ENCODE results near the gene CNOT11.
"Not testable (repeated sequence)": the region's sequence is repeated elsewhere in the genome, so short reads cannot be mapped to it uniquely, and the experiment has no call there.

CNOT11 gene

GRCh38 chr2:101252408-101253012, at the start of gene CNOT11:
Gene CNOT11 (plus strand): TSS chr2:101252886. CDS start chr2:101252965, 79 bp downstream.
- DNase-seq: peak; percentile 98

- peak; percentile 1 for DNase-seq
Measured at GRCh38 chr2:101204400-101205115, 48.1 kb upstream of the CNOT11 start.

- peak; percentile 71 for DNase-seq
Measured at GRCh38 chr2:101205521-101206479, 46.9 kb upstream of the CNOT11 start.

DNA sequence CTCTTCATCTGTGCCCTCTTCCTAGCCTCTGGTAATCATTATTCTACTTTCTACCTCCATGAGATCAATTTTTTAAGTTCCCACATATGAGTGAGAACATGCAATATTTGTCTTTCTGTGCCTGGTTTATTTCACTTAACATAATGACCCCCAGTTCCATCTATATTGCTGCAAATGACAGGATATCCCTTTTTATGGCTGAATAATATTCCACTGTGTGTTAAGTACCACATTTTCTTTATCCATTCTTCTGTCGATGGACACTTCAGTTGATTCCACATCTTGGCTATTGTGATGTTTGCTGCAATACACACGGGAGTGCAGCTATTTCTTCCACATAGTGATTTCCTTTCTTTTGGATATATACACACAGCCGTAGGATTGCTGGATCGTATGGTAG, 43.9 kb upstream of the CNOT11 start:
- no peak for DNase-seq

GRCh38 chr2:101219246-101219645, 33.4 kb upstream of the CNOT11 start:
- no peak for DNase-seq

DNA sequence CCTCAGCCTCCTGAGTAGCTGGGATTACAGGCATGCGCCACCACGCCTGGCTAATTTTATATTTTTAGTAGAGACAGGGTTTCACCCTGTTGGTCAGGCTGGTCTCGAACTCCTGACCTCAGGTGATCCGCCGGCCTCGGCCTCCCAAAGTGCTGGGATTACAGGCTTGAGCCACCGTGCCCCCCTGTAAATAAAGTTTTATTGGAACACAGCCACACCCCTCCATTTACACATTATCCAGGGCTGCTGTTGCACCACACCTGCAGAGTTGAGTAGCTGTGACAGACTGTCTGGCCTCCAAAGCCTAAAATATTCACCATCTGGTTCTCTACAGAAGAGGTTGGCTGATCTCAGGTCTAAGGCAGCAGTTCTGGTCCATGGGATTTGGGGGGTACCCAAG, 32.6 kb upstream of the CNOT11 start:
- not testable (repeated sequence) for DNase-seq

DNA sequence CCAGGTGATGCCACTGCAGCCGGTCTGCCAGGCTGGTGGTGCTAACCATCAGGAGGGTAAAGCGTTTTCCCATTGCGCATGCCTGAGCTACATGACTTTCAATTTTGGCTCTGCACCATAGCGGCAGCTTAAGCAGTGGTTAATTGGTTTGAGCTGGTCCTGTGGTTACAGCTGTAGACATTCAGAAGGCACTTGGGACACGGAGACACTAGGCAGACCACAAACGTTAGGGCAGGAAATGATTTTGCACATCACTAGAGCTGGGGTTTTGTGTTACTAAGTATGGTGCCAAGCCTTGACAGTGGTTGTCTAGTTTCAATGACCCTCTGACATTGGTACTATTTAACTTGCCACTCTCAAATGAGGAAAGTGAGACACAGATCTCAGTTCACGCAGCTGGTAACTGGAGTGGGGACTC, 28.9 kb upstream of the CNOT11 start:
- DNase-seq: no peak

DNA sequence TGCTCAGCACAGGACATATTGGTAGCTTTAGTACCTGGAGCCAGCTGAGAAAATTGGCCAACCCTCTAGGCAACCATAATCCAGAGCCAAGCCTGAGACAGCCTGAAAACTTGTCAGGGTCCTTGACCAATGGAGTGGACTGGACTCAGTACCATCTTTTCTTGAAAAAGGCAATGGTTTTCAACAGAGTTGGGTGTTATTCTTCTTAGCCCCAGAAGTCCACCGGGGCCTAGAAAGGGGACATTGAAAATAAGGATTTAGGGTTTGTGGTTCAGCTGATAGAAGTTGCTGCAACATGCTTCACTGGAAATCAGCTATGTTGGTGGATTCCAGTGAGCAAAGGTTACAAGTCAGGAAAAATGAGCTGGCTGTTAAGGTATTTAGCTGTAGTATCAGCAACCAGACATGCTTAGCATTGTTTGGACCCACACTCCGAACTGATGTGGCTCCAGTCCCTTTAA, 22.1 kb upstream of the CNOT11 start:
- no peak for DNase-seq

GRCh38 chr2:101231240-101231639, 21.4 kb upstream of the CNOT11 start:
- no peak for DNase-seq

DNA sequence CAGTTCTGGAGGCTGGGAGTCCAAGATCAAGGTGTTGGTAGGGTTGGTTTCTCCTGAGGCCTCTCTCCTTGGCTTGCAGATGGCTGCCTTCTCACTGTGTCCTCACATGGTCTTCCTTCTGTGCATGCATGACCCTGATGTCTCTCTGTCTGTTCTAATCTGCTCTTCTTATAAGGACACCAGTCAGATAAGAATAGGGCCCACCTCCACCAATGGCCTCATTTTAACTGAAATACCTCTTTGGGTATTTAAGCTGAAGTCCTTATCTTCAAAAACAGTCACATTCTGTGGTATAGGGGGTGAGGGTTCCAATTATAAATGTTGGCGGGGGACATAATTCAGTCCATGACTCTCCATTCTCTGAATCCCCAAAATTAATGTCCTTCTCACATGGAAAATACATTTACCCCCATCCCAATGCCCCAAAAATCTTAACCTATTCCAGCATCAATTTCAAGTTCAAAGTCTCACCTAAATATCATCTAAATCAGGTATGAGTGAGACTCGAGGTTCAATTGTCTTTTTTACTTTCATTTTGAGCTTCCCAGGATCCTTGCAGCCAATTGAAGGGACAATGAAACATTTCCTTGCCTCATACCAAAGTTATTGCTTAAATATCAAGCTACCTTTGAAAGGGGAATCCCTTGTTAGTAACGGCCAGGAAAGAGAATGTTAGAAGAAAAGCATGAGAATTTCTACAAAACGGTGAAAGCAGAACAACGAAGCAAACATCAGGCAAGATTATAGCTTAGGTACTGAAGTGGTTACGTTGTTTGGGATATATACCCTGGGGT, 20.6 kb upstream of the CNOT11 start:
- DNase-seq: no peak

DNA sequence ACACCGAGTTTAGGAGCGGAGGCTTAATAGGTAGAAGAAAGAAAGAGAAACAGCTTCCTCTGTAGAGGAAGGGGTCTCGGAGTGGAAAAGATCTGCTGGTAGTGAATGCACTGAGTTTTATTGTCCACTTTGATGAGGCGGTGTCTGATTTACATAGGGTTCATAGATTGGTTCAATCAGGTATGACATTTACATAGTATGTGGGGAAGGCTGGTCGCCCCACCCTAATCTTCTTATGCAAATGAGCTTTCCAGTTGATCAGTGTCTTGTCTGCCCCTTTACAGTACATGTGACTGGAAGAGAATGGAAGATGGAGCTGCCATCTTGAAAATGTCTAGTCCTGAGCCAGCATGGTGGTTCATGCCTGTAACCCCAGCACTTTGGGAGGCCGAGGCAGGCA, 19.9 kb upstream of the CNOT11 start:
- peak; percentile 60 for DNase-seq

DNA sequence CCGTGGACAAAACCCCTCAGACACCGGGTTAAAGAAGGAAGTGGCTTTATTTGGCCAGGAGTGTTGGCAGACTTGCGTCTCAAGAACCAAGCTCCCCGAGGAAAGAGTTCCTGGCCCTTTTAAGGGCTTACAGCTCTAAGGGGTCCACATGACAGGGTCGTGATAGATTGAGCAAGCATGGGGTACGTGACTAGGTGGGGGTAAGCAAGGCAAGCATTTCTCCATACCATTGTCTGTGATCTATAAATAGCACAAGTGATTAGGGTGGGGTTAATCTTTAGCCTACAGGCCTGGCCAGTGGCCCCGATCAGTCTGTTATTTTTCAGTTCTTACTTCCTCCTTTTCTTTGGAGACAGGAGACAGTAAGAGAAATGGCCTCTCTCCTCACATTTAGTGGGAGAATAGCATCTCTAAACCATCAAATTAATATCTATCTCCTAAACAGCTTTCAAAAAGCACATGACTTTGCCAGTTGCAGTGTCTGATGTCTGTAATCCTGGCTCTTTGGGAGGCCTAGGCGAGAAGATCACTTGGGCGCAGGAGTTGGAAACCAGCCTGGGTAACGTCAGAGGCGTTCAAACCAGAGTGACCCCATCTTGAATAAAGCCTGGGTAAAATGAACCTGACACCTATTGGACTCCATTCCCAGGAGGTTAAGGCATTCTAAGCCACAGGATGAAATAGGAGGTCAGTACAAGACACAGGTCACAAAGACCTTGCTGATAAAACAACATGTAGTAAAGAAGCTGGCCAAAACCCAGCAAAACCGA, 18.3 kb upstream of the CNOT11 start:
- no peak for DNase-seq

DNA sequence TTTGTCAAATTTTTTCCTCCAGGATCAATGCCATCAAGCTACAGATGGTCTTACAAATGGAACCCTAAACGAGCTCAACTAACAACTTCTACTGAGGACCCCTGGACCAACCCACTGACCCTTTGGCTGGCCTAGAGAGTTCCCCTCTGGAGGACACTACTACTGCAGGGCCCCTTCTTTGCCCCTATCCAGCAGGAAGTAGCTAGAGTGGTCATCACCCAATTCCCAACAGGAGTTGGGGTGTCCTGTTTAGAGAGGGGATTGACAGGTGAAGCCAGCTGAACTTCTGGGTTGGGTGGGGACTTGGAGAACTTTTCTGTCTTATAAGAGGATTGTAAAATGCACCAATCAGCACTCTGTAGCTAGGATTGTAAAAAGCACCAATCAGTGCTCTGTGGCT, 16.7 kb upstream of the CNOT11 start:
- DNase-seq: not testable (repeated sequence)

GRCh38 chr2:101237944-101238343, 14.7 kb upstream of the CNOT11 start:
- DNase-seq: not testable (repeated sequence)

DNA sequence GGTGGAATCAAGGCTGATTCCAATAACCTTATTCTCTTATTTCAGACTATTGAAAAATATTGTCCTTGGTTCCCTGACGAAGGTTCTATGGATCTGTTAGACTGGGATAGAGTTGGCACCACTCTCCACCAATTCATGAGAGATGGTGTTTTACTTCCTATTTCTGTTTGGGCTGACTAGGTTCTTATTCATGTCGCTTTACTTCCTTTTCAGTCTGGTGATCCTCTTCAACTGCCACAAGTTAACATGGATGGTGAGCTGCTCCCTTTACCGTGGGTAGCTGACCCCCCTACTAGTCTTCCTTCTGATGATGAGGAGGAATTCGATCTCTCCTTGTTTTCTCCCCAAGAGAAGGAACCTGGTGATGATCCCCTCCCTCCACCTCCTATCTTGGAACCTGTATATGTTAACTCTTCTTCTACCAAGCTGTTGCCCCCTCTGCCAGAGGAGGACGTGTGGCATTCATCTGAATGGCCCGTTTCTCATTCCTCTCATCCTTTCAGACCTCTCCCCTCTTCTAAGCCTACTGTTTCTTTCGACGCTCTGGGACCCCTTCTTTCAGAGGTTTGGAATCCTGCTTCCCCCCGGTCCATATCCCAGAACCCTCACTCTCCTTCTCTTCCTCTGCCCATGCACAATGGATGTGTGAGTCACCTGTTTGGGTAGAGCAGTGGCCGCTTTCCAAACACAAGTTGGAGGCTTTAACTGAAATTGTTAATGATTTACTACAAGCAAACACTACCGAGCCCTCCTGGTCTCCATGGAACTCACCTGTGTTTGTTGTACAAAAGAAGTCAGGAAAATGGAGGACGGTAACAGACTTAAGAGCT, 13.5 kb upstream of the CNOT11 start:
- DNase-seq: peak; percentile 12

DNA sequence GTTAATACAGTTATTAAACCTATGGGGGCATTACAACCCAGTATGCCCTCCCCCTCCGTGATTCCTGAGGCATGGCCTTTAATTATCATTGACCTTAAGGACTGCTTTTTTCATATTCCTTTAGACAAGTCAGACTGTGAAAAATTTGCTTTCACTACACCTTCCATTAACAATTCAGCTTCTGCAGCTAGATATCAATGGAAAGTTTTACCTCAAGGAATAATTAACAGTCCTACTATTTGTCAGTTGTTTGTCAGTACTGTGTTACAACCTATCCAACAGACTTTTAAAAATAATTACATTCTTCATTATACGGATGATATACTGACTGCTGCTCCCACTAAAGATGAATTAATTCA, 12.9 kb upstream of the CNOT11 start:
- not testable (repeated sequence) for DNase-seq

GRCh38 chr2:101240694-101241093, 12.0 kb upstream of the CNOT11 start:
- DNase-seq: peak; percentile 9

GRCh38 chr2:101241158-101241557, 11.5 kb upstream of the CNOT11 start:
- no peak for DNase-seq

- not testable (repeated sequence) for DNase-seq
Measured at GRCh38 chr2:101244373-101244772, 8.3 kb upstream of the CNOT11 start.

- not testable (repeated sequence) for DNase-seq
Measured at GRCh38 chr2:101244899-101245298, 7.8 kb upstream of the CNOT11 start.

- not testable (repeated sequence) for DNase-seq
Measured at GRCh38 chr2:101245468-101245867, 7.2 kb upstream of the CNOT11 start.
